ENCODE data around the gene POC5.

DNA sequence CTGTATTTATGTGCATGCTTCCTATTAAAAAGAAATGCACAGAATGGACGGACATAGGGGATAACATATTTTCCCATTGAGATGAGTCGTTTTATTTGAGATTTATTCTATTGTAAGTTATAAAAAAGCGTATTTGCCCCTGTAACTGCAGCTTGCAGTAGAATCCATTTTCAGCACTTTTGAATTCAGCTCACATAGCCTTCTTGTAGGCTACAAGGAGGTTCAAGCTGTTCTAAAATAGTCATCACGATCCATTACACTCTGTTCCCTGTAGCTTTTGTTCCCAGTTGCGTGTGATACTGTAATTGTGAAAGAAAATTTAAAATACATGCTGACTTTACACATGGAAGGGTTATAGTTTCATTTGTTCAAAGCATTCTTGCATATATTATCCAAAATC, 40.9 kb upstream of the POC5 start:
- TF ChIP-seq, protein P1, sequence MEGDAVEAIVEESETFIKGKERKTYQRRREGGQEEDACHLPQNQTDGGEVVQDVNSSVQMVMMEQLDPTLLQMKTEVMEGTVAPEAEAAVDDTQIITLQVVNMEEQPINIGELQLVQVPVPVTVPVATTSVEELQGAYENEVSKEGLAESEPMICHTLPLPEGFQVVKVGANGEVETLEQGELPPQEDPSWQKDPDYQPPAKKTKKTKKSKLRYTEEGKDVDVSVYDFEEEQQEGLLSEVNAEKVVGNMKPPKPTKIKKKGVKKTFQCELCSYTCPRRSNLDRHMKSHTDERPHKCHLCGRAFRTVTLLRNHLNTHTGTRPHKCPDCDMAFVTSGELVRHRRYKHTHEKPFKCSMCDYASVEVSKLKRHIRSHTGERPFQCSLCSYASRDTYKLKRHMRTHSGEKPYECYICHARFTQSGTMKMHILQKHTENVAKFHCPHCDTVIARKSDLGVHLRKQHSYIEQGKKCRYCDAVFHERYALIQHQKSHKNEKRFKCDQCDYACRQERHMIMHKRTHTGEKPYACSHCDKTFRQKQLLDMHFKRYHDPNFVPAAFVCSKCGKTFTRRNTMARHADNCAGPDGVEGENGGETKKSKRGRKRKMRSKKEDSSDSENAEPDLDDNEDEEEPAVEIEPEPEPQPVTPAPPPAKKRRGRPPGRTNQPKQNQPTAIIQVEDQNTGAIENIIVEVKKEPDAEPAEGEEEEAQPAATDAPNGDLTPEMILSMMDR (IDR thresholded peaks at IDR 0.05; ENCODE audit: insufficient read depth, low read length), result no peak
- TF ChIP-seq SPI1 (IDR thresholded peaks at IDR 0.05; ENCODE audit: borderline replicate concordance, low read depth) (no peak), GABPA (IDR thresholded peaks at IDR 0.05; ENCODE audit: low read depth) (no peak)
- TF ChIP-seq, protein P2, sequence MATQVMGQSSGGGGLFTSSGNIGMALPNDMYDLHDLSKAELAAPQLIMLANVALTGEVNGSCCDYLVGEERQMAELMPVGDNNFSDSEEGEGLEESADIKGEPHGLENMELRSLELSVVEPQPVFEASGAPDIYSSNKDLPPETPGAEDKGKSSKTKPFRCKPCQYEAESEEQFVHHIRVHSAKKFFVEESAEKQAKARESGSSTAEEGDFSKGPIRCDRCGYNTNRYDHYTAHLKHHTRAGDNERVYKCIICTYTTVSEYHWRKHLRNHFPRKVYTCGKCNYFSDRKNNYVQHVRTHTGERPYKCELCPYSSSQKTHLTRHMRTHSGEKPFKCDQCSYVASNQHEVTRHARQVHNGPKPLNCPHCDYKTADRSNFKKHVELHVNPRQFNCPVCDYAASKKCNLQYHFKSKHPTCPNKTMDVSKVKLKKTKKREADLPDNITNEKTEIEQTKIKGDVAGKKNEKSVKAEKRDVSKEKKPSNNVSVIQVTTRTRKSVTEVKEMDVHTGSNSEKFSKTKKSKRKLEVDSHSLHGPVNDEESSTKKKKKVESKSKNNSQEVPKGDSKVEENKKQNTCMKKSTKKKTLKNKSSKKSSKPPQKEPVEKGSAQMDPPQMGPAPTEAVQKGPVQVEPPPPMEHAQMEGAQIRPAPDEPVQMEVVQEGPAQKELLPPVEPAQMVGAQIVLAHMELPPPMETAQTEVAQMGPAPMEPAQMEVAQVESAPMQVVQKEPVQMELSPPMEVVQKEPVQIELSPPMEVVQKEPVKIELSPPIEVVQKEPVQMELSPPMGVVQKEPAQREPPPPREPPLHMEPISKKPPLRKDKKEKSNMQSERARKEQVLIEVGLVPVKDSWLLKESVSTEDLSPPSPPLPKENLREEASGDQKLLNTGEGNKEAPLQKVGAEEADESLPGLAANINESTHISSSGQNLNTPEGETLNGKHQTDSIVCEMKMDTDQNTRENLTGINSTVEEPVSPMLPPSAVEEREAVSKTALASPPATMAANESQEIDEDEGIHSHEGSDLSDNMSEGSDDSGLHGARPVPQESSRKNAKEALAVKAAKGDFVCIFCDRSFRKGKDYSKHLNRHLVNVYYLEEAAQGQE (IDR thresholded peaks at IDR 0.05; ENCODE audit: insufficient replicate concordance, low read depth), result no peak
